NB4 (cell line): ENCODE results near the gene TNS4.

Experiments
- MYC ChIP-seq: IDR thresholded peaks from 2 replicates; pipeline ENCODE4 v1.6.1; 2011; ENCODE audit warnings: low read depth, low read length
- POLR2A ChIP-seq: IDR thresholded peaks from 2 replicates; pipeline ENCODE4 v1.6.1; 2011; ENCODE audit warnings: mild to moderate bottlenecking; ENCODE audit not compliant: insufficient read length; ENCODE audit errors: extremely low read depth
- TF ChIP-seq, protein P1 (sequence below): IDR thresholded peaks from one replicate; pipeline ENCODE4 v1.5.1; 2012; ENCODE audit warnings: low read depth, low read length
- TF ChIP-seq, protein P2 (sequence below): IDR thresholded peaks from 2 replicates; pipeline ENCODE4 v1.6.1; 2011; ENCODE audit warnings: low read depth, low read length

- TF ChIP-seq, protein P1, sequence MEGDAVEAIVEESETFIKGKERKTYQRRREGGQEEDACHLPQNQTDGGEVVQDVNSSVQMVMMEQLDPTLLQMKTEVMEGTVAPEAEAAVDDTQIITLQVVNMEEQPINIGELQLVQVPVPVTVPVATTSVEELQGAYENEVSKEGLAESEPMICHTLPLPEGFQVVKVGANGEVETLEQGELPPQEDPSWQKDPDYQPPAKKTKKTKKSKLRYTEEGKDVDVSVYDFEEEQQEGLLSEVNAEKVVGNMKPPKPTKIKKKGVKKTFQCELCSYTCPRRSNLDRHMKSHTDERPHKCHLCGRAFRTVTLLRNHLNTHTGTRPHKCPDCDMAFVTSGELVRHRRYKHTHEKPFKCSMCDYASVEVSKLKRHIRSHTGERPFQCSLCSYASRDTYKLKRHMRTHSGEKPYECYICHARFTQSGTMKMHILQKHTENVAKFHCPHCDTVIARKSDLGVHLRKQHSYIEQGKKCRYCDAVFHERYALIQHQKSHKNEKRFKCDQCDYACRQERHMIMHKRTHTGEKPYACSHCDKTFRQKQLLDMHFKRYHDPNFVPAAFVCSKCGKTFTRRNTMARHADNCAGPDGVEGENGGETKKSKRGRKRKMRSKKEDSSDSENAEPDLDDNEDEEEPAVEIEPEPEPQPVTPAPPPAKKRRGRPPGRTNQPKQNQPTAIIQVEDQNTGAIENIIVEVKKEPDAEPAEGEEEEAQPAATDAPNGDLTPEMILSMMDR, result no peak
- TF ChIP-seq POLR2A (no peak), MYC (no peak)
- TF ChIP-seq, protein P2, sequence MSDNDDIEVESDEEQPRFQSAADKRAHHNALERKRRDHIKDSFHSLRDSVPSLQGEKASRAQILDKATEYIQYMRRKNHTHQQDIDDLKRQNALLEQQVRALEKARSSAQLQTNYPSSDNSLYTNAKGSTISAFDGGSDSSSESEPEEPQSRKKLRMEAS, result no peak
These were observed 15.4 kb downstream of the TNS4 start for GRCh38 chr17:40485851-40486521.
